CD4-positive, alpha-beta T cell treated with Interleukin-6 at 100 ng/mL for 8 hours (primary cell): ENCODE measurements around the gene LMX1A.

ENCODE experiments used
- DNase-seq: peaks from one replicate; pipeline ENCODE4 v3.0.0-alpha.2; 2020; ENCODE audit warnings: mixed read lengths, low spot score

LMX1A gene

GRCh38 chr1:165162671-165163241, 193.8 kb downstream of the LMX1A start:
- no peak for DNase-seq

- no peak for DNase-seq
These were observed 195.4 kb downstream of the LMX1A start for GRCh38 chr1:165161130-165161529.

- no peak for DNase-seq
These were observed 203.3 kb downstream of the LMX1A start for GRCh38 chr1:165153182-165153581.

- no peak for DNase-seq
These were observed 203.8 kb downstream of the LMX1A start for GRCh38 chr1:165152727-165153126.

- no peak for DNase-seq
These were observed 204.4 kb downstream of the LMX1A start for GRCh38 chr1:165152109-165152508.
